NCI-H187 (cell line): ENCODE data around the gene TAMALIN.

Experiments used
- DNase-seq, 2 experiments: peaks; one replicate each; lab custom pipeline; 2025; lab: John Stamatoyannopoulos, UW

The TAMALIN gene

GRCh38 chr12:52014567-52015530 is 8.1 kb downstream of the TAMALIN start:
- DNase-seq, result no peak

- DNase-seq, result no peak
Measured at GRCh38 chr12:52015532-52016041, 8.8 kb downstream of the TAMALIN start.

GRCh38 chr12:52018433-52019112 is 11.8 kb downstream of the TAMALIN start:
- DNase-seq, result no peak

DNA sequence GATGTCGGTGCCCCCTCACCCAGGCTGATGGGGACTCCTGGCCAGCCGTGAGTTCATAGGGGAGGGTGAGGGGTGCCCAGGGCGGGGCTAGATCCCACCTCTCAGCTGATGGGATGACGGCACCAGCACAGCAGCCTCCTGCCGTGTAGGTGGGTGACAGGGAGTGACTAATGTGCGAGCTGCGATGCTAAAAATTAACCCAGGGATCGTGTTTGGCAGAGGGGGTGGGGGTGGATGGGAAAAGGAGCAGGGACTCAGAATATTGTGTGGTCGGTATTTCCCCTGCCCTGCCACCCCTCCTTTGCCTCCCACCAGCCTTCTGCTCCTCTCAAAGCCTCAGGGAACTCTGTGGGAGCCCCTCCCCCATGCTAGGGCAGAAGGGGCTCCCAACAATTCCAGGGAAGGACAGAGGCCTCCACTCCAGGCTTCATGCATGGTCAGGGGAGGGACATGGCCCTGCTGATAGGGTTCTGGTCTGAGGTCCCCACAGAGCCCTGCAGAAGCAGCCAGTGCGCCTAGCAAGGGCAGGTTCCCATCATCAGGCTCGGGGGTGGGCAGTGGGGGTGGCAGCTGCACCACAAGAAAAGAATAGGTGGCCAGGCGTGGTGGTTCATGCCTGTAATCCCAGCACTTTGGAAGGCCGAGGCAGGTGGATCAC is 12.5 kb downstream of the TAMALIN start:
- no peak for DNase-seq

DNA sequence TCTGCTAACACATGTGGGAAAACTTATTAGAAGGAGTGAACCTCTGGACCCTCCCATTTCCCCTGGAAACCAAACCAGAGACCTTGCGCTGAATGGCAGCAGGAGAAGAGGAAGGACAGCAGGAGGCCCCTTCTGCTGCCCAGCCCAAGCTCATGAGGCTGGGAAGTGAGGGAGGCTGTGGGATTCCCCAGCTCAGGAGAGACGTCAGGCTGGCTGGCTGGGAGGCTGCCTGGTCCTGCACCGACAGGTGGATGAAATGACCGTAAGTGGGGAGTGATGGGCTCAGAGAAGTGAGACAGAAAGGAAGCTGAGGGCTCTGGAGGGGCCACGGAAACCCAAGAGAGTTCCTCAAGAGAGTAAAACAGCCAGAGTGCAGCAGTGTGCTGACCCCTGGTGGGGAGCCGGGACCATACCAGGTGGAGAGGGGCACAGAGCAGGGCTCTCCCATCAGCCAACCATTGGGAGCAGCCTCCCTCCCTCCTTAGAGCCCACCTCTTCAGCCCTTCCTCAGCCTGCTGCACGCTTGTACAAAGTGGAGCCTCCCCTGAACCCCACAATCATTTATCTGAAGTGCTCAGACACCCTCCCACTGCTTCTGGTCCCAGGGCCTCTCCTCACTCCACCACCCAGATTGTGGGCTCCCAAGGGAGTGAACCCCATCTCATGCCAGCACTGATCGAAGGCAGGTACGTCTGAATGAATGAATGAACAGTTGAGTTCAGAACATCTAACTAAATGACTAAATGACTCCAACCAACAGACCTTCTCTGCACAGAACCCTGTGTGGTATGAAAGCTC is 14.0 kb downstream of the TAMALIN start:
- peak in 1 of 2 experiments; percentile 26 for DNase-seq

- no peak for DNase-seq
Measured at GRCh38 chr12:52022841-52023181, 16.1 kb downstream of the TAMALIN start.

DNA sequence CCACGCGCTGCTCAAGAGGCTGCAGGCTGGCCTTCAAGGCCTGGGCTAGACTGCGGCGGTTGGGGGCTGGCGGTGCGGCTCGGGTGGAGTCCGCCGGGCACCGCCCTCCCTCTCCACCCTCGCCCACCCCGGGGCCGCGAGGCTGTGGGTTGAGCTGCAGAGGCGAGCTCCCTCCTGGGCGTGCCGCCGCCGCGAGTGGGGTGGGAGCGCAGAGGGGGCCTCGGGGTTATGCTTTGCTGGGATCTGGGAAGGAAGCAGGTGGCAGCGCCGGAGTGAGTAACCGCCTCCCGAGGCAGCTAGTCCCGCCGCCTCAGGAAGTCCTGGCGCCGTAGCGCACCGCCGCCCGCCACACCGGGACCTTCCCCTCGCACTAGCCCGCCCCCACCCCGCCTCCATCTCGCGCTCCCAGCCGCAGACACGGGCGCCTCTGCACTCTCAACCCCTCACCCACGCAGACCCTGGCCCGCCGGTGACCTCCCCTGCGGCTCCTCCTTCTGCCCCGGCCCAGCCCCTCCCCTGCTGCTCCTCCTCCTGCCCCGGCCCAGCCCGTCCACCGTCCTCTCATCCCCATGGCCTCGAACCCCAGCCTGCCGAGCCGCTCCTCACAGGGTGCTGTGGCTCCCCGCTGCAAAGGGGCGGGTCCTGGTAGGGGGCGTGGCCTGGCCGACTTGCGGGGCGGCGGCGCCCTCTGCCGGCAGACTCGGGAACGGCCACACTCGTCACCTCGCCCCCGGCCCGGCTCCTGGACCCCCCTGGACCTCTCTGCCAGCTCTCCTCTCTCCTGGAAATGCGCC is 16.6 kb downstream of the TAMALIN start:
- DNase-seq, result peak; percentile 39 to 78

- DNase-seq, result no peak
Measured at GRCh38 chr12:52023976-52024688, 17.4 kb downstream of the TAMALIN start.

- DNase-seq, result no peak
Measured at GRCh38 chr12:52024845-52025230, 18.1 kb downstream of the TAMALIN start.

GRCh38 chr12:52026263-52026662 is 19.5 kb downstream of the TAMALIN start:
- DNase-seq, result no peak

GRCh38 chr12:52027085-52027843 is 20.5 kb downstream of the TAMALIN start:
- no peak for DNase-seq

DNA sequence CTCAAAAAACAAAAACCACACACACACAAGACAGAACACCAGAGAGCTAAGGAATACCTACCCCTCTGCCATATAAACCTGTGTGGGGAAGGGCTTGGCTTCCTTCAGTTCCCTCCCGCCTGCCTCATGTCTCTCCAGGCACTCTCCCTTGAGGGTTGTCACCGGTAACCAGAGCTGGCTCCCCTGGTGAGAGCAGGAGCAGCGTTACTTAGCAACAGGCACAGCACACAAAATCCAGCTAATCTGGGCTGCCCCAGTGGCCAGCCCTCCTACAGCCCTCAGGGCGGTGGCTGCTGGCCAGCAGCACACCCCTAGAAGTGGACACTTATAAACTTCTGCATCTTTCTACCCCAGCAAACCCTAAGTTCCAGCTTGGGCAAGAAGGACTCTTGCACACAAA is 22.9 kb downstream of the TAMALIN start:
- DNase-seq, result peak; percentile 23 to 37

DNA sequence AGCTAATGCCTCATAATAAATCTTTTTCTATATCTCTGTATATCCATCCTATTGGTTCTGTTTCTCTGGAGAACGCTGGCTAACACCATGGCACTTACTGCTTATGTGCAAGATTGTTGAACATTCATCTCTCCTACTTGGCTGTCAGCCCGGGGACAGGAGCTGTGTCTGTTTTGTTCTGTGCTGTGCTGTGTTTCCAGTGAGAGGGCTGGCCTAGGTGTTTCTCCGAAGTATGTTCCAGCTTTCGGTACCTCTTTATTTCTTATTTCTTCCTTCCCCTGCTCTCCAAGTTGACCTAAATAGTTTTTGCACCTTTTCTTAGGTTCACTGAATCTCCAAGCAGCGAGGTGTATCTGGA is 25.7 kb downstream of the TAMALIN start:
- no peak for DNase-seq

DNA sequence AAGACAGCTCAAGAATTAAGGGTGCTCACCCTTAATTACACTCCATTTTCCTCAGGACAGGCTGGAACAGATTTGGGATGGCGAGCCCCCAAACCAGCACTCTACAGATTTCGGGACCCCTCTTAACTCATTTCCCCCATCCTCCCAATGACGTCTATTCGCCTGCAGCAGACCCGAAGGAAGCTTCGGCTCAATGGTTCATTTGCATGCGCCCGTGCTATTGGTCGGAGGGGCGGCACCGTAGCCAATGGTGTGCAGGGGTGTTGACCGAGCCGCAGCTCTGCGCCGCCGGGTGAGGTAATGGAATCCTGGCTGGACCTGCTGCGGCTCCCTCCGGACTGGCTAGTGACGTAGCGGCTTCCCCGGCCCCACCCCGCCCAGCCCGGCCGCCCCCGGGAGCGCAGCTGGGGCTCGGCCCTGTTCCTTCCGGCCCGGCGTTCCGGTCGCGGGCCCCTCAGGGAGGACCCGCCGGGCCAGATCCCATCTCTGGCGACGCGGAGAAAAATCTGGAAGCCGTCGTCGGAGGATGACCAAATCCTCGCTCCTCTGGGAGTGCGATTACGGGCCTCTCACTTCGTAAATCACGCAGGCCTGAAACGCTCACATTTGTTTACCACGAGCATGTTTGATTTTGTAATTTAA is 26.2 kb downstream of the TAMALIN start:
- peak; percentile 87 to 93 for DNase-seq

GRCh38 chr12:52033446-52034140 is 26.8 kb downstream of the TAMALIN start:
- no peak for DNase-seq

DNA sequence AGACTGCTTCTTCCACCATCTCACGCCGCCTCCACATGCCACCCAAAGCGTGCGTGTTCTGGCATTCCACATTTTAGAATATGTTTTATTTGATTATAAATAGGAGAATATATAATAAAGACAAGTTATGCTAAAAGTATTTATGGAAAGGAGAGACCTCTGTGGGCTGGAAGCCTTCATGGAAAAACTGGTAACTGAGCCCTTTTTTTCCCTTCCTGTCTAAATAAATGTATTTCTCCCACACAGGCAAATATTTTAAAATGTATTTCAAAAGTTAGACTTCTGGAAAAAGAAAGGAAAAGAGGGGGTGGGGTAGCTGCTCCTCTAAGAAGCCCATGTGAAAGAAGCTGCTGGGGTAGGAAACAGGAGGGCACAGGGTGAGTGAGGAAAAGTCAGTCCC is 28.4 kb downstream of the TAMALIN start:
- no peak for DNase-seq

DNA sequence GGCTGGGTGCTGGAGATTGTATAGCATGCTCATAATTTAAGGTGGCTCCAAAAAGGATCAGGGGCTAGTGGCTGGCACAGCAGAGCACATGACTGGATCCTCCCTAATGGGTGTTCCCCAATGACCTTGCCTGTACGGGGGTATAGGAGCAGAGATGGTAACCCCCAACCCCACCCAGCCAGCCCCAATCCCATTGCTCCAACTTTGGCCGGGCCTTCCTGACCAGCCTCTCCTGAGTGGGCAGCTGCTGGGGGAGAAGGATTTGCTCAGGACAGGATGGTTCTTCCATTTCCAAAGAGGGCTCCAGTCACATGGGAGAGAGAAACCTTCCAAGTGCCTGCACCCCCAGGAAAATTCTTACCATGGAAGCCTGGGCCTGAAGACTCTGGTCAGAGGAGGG is 29.2 kb downstream of the TAMALIN start:
- no peak for DNase-seq

DNA sequence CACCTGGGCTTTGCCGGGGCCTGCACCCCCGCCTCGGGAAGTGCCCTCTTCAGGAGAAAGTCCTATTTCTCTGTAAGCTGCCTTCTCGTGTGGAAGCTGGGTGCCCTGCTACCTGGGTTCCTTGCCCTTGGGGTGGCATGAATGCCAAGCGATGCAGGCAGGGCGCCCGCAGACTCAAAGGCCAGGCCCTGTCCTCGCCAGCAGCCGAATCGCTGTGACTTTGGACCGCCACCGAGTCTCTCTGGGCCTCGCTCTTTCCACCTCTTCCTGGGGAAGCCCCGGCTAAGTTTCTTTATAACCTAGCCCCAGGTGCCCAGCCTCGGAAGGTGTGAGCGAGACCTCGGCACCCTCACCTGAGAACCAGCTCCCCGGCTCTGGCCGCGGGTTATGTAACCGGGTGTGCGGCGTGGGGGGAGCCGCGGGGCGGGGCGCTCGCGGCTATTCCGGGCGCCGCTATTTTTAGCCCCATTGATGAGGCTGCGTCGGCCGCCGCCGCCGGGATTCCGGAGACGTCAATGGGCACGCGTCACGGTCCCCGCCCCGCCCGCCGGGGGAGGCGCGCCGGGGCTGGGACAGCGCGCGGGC is 29.9 kb downstream of the TAMALIN start:
- DNase-seq, result peak; percentile 38 to 68
